Neural cell (in vitro differentiated cells): ENCODE measurements around the gene TXK. TPM values are rescaled to one million over a fixed set of nuclear protein-coding genes. Genes with fewer than 3 reads are reported as not detected.

Experiments
- H2AFZ ChIP-seq: fragments of 200-600, 300-800 bp; sonication (generic), shearing (Covaris generic); 2 replicates; pipeline ENCODE4 v1.6.0; 2014; ENCODE audit warnings: low read depth, mild to moderate bottlenecking, antibody characterized with exemption, low read length, moderate library complexity
- H3F3A ChIP-seq: fragments of 200-600 bp; shearing (Covaris generic); 2 replicates; pipeline ENCODE4 v1.6.1; 2016; ENCODE audit warnings: mild to moderate bottlenecking, moderate library complexity, mixed read lengths, antibody characterized with exemption, low read length; ENCODE audit not compliant: insufficient read depth, poor library complexity, severe bottlenecking
- H3K27ac ChIP-seq: fragments of 200-600, 300-800 bp; sonication (generic), shearing (Covaris generic); 2 replicates; pipeline ENCODE4 v1.5.1; 2014; ENCODE audit warnings: mild to moderate bottlenecking, low read length, moderate library complexity
- H3K27me3 ChIP-seq: fragments of 300-800, 200-600 bp; sonication (generic), shearing (Covaris generic); 2 replicates; pipeline ENCODE4 v1.6.0; 2014; ENCODE audit warnings: mild to moderate bottlenecking, low read depth, low read length, moderate library complexity; ENCODE audit not compliant: insufficient read depth
- H3K36me3 ChIP-seq: fragments of 300-800, 200-600 bp; sonication (generic), shearing (Covaris generic); 2 replicates; pipeline ENCODE4 v1.5.1; 2014; ENCODE audit warnings: mild to moderate bottlenecking, antibody characterized with exemption, low read length, moderate library complexity; ENCODE audit not compliant: insufficient read depth
- H3K4me2 ChIP-seq: fragments of 300-800, 200-600 bp; sonication (generic), shearing (Covaris generic); 2 replicates; pipeline ENCODE4 v1.6.0; 2014; ENCODE audit warnings: mild to moderate bottlenecking, low read length
- H3K4me3 ChIP-seq: fragments of 300-800, 200-600 bp; sonication (generic), shearing (Covaris generic); 2 replicates; pipeline ENCODE4 v1.5.1; 2014; ENCODE audit warnings: mild to moderate bottlenecking, low read length, moderate library complexity
- H3K79me2 ChIP-seq: fragments of 200-600 bp; shearing (Covaris generic); replicated peaks from 2 replicates; pipeline ENCODE4 v1.6.0; 2014; ENCODE audit warnings: mild to moderate bottlenecking, low read length, moderate library complexity; ENCODE audit not compliant: insufficient read depth
- H3K9ac ChIP-seq: fragments of 300-800, 200-600 bp; sonication (generic), shearing (Covaris generic); 2 replicates; pipeline ENCODE4 v1.6.1; 2016; ENCODE audit warnings: mild to moderate bottlenecking, low read length, mixed read lengths
- H3K9me2 ChIP-seq: fragments of 200-600 bp; shearing (Covaris generic); 2 replicates; pipeline ENCODE4 v1.6.1; 2016; ENCODE audit warnings: mild to moderate bottlenecking, low read length, mixed read lengths; ENCODE audit not compliant: insufficient read depth
- H3K9me3 ChIP-seq: fragments of 200-600, 300-800 bp; sonication (generic), shearing (Covaris generic); 2 replicates; pipeline ENCODE4 v1.6.1; 2016; ENCODE audit warnings: mild to moderate bottlenecking, mixed run types, low read length, moderate library complexity, mixed read lengths
- H4K20me1 ChIP-seq: fragments of 200-600 bp; shearing (Covaris generic); 2 replicates; pipeline ENCODE4 v1.6.1; 2016; ENCODE audit warnings: mild to moderate bottlenecking, mixed run types; ENCODE audit not compliant: insufficient read depth
- EP300 ChIP-seq: fragments of 450-650 bp; conservative IDR thresholded peaks from 2 replicates; pipeline ENCODE4 v1.6.1; 2014; ENCODE audit warnings: antibody characterized with exemption, mild to moderate bottlenecking, moderate library complexity; ENCODE audit not compliant: poor library complexity, severe bottlenecking
- EZH2 ChIP-seq: fragments of 200-600, 300-800 bp; shearing (Covaris generic), sonication (generic); IDR thresholded peaks from 2 replicates; pipeline ENCODE4 v1.6.1; 2014; ENCODE audit warnings: antibody characterized with exemption, low read length, borderline replicate concordance, mild to moderate bottlenecking; ENCODE audit not compliant: insufficient read depth, poor library complexity, severe bottlenecking
- MXI1 ChIP-seq: fragments of 450-650 bp; conservative IDR thresholded peaks from 2 replicates; pipeline ENCODE4 v1.6.1; 2014; ENCODE audit warnings: antibody characterized with exemption, mild to moderate bottlenecking; ENCODE audit not compliant: poor library complexity, severe bottlenecking
- POLR2AphosphoS5 ChIP-seq: IDR thresholded peaks from 2 replicates; pipeline ENCODE4 v1.6.1; 2012
- RAD21 ChIP-seq: fragments of 450-650 bp; conservative IDR thresholded peaks from 2 replicates; pipeline ENCODE4 v1.6.1; 2014; ENCODE audit warnings: antibody characterized with exemption, mild to moderate bottlenecking, moderate library complexity
- SMC3 ChIP-seq: fragments of 450-650 bp; conservative IDR thresholded peaks from 2 replicates; pipeline ENCODE4 v1.6.1; 2014; ENCODE audit warnings: antibody characterized with exemption, mild to moderate bottlenecking, moderate library complexity; ENCODE audit not compliant: poor library complexity
- TAF1 ChIP-seq: IDR thresholded peaks from 2 replicates; pipeline ENCODE4 v1.6.1; 2012; ENCODE audit warnings: low read depth
- polyA plus RNA-seq: library from polyadenylated mRNA; depleted of rRNA; stranded (reverse); fragments of >200 nt; gene quantifications from 2 replicates; pipeline ENCODE4 v1.2.3, GENCODE V29; 2014
- TF ChIP-seq, protein P1 (sequence below): fragments of 450-650 bp; IDR thresholded peaks from 2 replicates; pipeline ENCODE4 v1.5.1; 2014; ENCODE audit warnings: antibody characterized with exemption, mild to moderate bottlenecking, moderate library complexity; ENCODE audit not compliant: poor library complexity, severe bottlenecking
- TF ChIP-seq, protein P2 (sequence below): IDR thresholded peaks from 2 replicates; pipeline ENCODE4 v1.6.1; 2012; ENCODE audit warnings: borderline replicate concordance

The TXK gene
- polyA plus RNA-seq, 1 donor from 2014 or later = not detected

DNA sequence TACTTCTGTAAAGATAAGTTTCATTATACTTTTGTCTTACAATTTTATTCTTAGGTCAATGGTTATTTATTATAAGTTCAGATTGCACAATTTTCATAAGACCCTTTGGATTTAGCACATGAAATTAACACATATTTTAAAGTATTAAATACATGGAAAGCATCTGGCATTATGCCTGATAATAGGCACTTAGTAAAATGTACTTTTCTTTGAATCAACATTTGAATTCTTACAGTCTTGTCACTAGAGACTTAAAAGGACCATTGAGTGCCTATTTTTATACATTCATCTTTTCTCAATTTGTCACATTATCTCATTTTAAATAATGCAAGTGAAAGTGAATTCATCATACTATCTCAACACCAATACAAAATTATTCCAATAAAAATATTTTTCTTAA, 94.5 kb downstream of the TXK start:
- Histone ChIP-seq H3K9me2 (no peaks in the 10 kb centered on the region), H3K9me3 (no peaks in the 10 kb centered on the region), H3K79me2 (no peaks in the 10 kb centered on the region), H3K27ac (no peak overlapping the region), H3F3A (no peaks in the 10 kb centered on the region), H4K20me1 (no peaks in the 10 kb centered on the region), H3K36me3 (no peaks in the 10 kb centered on the region), H3K9ac (no peak overlapping the region), H3K27me3 (no peaks in the 10 kb centered on the region), H3K4me2 (no peak overlapping the region), H2AFZ (no peak overlapping the region), H3K4me3 (no peak overlapping the region)
- no peak for TF ChIP-seq EZH2
- TF ChIP-seq EP300 = no peak

DNA sequence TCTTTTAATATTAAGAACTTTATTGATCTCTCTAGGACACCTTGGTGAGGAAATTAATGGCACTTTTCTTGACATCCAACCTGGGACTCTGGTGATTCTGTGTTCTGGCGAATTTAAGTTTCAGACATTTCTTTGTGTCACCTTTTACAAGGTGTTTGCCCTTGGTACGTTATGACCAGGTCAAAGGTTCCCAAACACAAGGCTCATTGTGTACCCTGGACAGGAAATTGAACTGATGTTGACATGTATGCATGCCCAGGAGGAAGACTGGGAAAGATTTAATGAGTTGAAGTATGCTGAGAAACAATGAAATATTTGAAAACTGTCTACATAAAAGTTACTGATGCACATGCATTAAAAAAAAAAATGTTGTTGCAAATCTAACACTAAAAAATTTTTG, 95.4 kb downstream of the TXK start:
- TF ChIP-seq TAF1 = no peak
- no peak for TF ChIP-seq EZH2
- no peak for TF ChIP-seq RAD21
- TF ChIP-seq SMC3 = no peak
- no peak for TF ChIP-seq EP300
- TF ChIP-seq, protein P1, sequence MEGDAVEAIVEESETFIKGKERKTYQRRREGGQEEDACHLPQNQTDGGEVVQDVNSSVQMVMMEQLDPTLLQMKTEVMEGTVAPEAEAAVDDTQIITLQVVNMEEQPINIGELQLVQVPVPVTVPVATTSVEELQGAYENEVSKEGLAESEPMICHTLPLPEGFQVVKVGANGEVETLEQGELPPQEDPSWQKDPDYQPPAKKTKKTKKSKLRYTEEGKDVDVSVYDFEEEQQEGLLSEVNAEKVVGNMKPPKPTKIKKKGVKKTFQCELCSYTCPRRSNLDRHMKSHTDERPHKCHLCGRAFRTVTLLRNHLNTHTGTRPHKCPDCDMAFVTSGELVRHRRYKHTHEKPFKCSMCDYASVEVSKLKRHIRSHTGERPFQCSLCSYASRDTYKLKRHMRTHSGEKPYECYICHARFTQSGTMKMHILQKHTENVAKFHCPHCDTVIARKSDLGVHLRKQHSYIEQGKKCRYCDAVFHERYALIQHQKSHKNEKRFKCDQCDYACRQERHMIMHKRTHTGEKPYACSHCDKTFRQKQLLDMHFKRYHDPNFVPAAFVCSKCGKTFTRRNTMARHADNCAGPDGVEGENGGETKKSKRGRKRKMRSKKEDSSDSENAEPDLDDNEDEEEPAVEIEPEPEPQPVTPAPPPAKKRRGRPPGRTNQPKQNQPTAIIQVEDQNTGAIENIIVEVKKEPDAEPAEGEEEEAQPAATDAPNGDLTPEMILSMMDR = no peak
- TF ChIP-seq POLR2AphosphoS5 = no peak
- TF ChIP-seq, protein P2, sequence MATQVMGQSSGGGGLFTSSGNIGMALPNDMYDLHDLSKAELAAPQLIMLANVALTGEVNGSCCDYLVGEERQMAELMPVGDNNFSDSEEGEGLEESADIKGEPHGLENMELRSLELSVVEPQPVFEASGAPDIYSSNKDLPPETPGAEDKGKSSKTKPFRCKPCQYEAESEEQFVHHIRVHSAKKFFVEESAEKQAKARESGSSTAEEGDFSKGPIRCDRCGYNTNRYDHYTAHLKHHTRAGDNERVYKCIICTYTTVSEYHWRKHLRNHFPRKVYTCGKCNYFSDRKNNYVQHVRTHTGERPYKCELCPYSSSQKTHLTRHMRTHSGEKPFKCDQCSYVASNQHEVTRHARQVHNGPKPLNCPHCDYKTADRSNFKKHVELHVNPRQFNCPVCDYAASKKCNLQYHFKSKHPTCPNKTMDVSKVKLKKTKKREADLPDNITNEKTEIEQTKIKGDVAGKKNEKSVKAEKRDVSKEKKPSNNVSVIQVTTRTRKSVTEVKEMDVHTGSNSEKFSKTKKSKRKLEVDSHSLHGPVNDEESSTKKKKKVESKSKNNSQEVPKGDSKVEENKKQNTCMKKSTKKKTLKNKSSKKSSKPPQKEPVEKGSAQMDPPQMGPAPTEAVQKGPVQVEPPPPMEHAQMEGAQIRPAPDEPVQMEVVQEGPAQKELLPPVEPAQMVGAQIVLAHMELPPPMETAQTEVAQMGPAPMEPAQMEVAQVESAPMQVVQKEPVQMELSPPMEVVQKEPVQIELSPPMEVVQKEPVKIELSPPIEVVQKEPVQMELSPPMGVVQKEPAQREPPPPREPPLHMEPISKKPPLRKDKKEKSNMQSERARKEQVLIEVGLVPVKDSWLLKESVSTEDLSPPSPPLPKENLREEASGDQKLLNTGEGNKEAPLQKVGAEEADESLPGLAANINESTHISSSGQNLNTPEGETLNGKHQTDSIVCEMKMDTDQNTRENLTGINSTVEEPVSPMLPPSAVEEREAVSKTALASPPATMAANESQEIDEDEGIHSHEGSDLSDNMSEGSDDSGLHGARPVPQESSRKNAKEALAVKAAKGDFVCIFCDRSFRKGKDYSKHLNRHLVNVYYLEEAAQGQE = no peak
- TF ChIP-seq MXI1 = no peak
- Histone ChIP-seq H3K9me3 (no peaks in the 10 kb centered on the region), H3F3A (no peaks in the 10 kb centered on the region), H3K36me3 (no peaks in the 10 kb centered on the region), H3K4me3 (no peak overlapping the region), H3K9ac (no peak overlapping the region), H3K79me2 (no peaks in the 10 kb centered on the region), H4K20me1 (no peaks in the 10 kb centered on the region), H3K9me2 (no peaks in the 10 kb centered on the region), H3K27me3 (no peaks in the 10 kb centered on the region), H2AFZ (no peak overlapping the region), H3K4me2 (no peak overlapping the region), H3K27ac (no peak overlapping the region)

DNA sequence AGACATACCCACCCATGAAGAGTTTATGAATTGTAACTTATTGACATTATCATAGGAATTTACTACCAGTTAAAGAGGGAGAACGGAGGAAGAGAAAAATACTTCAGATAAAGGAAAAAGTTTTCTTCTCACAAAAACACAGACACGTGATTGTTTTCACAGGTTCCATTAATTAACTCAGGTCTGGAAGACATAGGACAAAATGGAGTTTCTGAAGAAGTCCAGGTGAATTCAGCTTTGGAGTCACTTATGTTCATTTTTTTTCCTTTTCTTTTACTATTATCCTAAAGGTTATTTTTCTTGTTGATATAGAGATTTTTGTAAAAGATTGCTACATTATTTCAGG, 97.0 kb downstream of the TXK start:
- H3K9ac ChIP-seq = no peak overlapping the region
- no peaks in the 10 kb centered on the region for H3K27me3 ChIP-seq
- no peak overlapping the region for H3K4me3 ChIP-seq
- no peak overlapping the region for H3K27ac ChIP-seq
- H3F3A ChIP-seq = no peaks in the 10 kb centered on the region
- H3K9me2 ChIP-seq = no peaks in the 10 kb centered on the region
- H2AFZ ChIP-seq = no peak overlapping the region
- no peaks in the 10 kb centered on the region for H3K9me3 ChIP-seq
- TF ChIP-seq RAD21 = no peak
- no peak for TF ChIP-seq MXI1
- no peak for TF ChIP-seq EZH2
- no peak for TF ChIP-seq POLR2AphosphoS5
- TF ChIP-seq, protein P1 = no peak
- TF ChIP-seq TAF1 = no peak
- TF ChIP-seq SMC3 = no peak
- TF ChIP-seq, protein P2 = no peak
- TF ChIP-seq EP300 = no peak
- H4K20me1 ChIP-seq = no peaks in the 10 kb centered on the region
- no peaks in the 10 kb centered on the region for H3K36me3 ChIP-seq
- H3K79me2 ChIP-seq = no peaks in the 10 kb centered on the region
- no peak overlapping the region for H3K4me2 ChIP-seq
